NT2/D1 (cell line): ENCODE data around the gene FGF1.

ENCODE experiments used
- DNase-seq: peaks from one replicate; pipeline ENCODE4 v3.0.0-alpha.2; 2011; ENCODE audit warnings: low read depth, low spot score
- H3K27me3 ChIP-seq: 2 replicates; pipeline ENCODE4 v1.6.0; 2011; ENCODE audit warnings: mild to moderate bottlenecking; ENCODE audit not compliant: insufficient read length, insufficient read depth
- H3K36me3 ChIP-seq: 2 replicates; pipeline ENCODE4 v1.6.1; 2011; ENCODE audit warnings: mild to moderate bottlenecking, low read length, mixed read lengths; ENCODE audit not compliant: insufficient read depth, insufficient read length
- H3K4me1 ChIP-seq: 2 replicates; pipeline ENCODE4 v1.5.1; 2011; ENCODE audit not compliant: insufficient read depth, insufficient read length
- H3K4me3 ChIP-seq: 2 replicates; pipeline ENCODE4 v1.5.1; 2011; ENCODE audit warnings: low read depth; ENCODE audit not compliant: insufficient read length
- H3K9ac ChIP-seq: 2 replicates; pipeline ENCODE4 v1.6.0; 2011; ENCODE audit warnings: low read depth; ENCODE audit not compliant: insufficient read length
- H3K9me3 ChIP-seq: 2 replicates; pipeline ENCODE4 v1.5.1; 2011; ENCODE audit warnings: mild to moderate bottlenecking, low read length; ENCODE audit not compliant: insufficient read depth
- SUZ12 ChIP-seq: IDR thresholded peaks from 2 replicates; pipeline ENCODE4 v1.6.1; 2011; ENCODE audit not compliant: insufficient read length, insufficient read depth; ENCODE audit errors: extremely low read depth
- YY1 ChIP-seq: IDR thresholded peaks from 2 replicates; pipeline ENCODE4 v1.6.1; 2011; ENCODE audit not compliant: insufficient read length, insufficient read depth
- ZNF274 ChIP-seq: IDR thresholded peaks from 2 replicates; pipeline ENCODE4 v1.6.1; 2011; ENCODE audit warnings: mild to moderate bottlenecking, low read depth, low read length

FGF1 gene

DNA sequence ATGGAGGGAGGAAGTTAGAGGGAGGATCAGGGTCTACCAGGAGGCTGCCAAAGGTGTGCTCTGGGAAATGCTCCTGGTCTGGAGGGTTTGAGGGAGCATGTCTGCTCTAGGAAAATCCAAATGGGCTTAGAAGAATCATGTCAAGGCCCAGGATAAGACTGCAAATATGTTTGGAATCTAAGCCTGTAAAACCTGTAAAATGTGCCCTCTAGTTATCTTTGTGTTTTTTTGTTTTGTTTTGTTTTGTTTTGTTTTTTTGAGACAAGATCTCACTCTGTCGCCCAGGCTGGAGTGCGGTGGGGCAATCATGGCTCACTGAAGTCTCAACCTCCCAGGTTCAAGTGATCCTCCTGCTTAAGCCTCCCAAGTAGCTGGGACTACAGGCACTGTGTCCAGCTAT is 135.4 kb downstream of the FGF1 start:
- Histone ChIP-seq H3K27me3 (peaks cover 15% of the 10 kb centered on the region), H3K36me3 (no peaks in the 10 kb centered on the region), H3K4me1 (no peaks in the 10 kb centered on the region), H3K9ac (no peak overlapping the region), H3K4me3 (no peak overlapping the region), H3K9me3 (no peaks in the 10 kb centered on the region)
- TF ChIP-seq ZNF274 (no peak), SUZ12 (no peak), YY1 (no peak)
- DNase-seq: no peak

GRCh38 chr5:142549834-142550233 is 136.1 kb downstream of the FGF1 start:
- Histone ChIP-seq H3K9ac (no peak overlapping the region), H3K27me3 (peaks cover 15% of the 10 kb centered on the region), H3K36me3 (no peaks in the 10 kb centered on the region), H3K4me3 (no peak overlapping the region), H3K4me1 (peaks cover 2% of the 10 kb centered on the region), H3K9me3 (no peaks in the 10 kb centered on the region)
- TF ChIP-seq ZNF274 (no peak), SUZ12 (no peak), YY1 (no peak)
- no peak for DNase-seq

DNA sequence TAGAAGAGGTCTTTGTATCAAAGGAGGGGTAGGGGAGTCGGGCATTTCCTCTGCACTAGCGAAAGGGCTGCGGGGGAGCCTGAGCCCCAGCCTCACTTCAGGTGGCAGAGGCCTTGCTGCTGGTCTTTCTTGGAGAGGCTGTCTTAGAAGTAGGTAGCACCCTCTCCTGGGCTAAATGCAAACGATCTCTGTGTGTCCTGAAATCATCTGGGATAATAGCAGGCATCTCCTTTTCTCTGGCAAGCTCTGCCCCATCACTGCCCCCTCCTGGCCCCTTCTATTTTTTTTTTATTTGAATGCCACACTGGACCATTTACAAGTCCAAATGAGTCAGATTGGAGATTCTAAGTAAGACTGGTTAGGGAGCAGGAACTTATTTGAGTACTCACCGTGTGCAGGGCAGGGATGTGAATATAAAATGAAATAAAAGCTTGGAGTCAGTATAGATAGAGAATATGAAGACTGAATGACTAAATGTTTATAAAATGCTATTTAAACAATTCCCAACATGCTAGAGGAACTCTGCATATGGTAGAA is 137.1 kb downstream of the FGF1 start:
- no peak overlapping the region for H3K4me3 ChIP-seq
- peak; percentile 83 for DNase-seq
- peaks cover 15% of the 10 kb centered on the region for H3K27me3 ChIP-seq
- H3K36me3 ChIP-seq: no peaks in the 10 kb centered on the region
- TF ChIP-seq ZNF274: no peak
- TF ChIP-seq SUZ12: no peak
- TF ChIP-seq YY1: no peak
- H3K9me3 ChIP-seq: no peaks in the 10 kb centered on the region
- H3K9ac ChIP-seq: no peak overlapping the region
- peaks cover 4% of the 10 kb centered on the region for H3K4me1 ChIP-seq

GRCh38 chr5:142547445-142548380 is 138.2 kb downstream of the FGF1 start:
- Histone ChIP-seq H3K9me3 (no peaks in the 10 kb centered on the region), H3K36me3 (no peaks in the 10 kb centered on the region), H3K9ac (no peak overlapping the region), H3K4me1 (peaks cover 4% of the 10 kb centered on the region), H3K4me3 (no peak overlapping the region), H3K27me3 (peaks cover 15% of the 10 kb centered on the region)
- DNase-seq: no peak
- TF ChIP-seq SUZ12 (no peak), YY1 (no peak), ZNF274 (no peak)

DNA sequence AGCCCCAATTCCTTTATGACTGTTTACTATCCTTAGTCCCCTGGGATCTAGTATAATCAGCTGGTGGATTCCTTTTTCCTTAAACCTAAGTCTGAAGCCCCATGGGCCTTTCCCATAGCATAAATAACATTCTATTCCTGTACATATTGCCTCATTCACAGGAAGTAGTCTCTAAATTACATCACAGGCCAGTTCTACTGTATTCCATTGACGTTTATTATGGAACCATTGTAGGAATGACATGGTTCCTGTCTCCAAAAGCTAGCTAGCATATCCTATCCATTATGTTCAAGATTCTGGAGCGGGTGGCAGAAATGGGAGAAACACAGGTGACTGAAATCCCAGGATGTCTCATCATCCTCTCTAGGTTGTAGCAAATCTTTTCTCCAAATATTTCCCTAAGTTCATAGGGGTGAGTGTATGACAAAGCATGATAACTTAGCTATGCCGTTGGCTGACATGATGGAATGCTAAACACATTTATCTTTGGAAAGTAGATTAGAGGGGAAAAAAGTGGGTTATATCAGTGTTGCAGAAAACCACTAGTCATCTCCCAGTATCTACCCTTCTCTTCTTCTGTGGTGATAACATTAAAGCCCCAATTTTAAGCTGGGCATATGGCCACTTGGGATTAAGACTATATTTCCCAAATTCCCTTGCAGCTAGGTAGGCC is 140.1 kb downstream of the FGF1 start:
- no peaks in the 10 kb centered on the region for H3K9me3 ChIP-seq
- H3K4me3 ChIP-seq: no peak overlapping the region
- H3K36me3 ChIP-seq: no peaks in the 10 kb centered on the region
- H3K27me3 ChIP-seq: peaks cover 14% of the 10 kb centered on the region
- H3K9ac ChIP-seq: no peak overlapping the region
- no peak for DNase-seq
- TF ChIP-seq ZNF274: no peak
- no peak for TF ChIP-seq SUZ12
- no peak for TF ChIP-seq YY1
- H3K4me1 ChIP-seq: peaks cover 4% of the 10 kb centered on the region

DNA sequence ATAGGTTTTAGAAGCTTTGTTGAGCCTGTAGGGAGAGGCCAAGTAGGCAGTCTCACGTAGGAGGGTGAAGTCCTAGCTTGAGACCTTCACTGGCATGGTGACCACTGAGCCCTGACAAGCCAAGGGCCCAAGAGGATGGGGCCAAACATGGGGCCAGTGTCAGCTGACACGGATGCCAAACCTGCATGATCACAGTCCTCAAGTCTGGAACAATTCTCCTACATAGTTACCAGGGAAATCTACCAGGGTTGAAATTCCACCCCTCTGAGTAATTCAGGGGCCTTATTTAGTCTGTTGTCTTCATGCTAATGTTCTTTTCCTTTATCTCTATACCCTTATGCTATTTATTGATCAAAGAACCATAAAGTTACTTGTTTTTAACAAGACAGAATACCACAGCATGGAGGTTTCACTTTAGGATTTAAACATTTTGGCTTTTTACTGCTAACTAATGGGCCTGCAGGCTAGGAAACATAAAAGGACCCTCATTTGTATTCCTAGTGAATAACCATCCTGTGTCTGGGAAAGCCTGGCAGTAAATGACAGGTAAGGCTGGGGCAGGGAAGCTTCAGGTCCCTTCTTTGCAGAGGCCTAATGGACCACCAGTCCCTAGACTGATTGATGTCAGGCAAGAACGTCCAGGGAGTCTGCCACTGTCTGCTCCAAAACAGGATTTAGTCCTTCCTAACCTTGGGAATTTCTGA is 140.8 kb downstream of the FGF1 start:
- no peak overlapping the region for H3K4me3 ChIP-seq
- no peaks in the 10 kb centered on the region for H3K9me3 ChIP-seq
- H3K9ac ChIP-seq: no peak overlapping the region
- no peak for DNase-seq
- peaks cover 4% of the 10 kb centered on the region for H3K4me1 ChIP-seq
- H3K27me3 ChIP-seq: peaks cover 7% of the 10 kb centered on the region
- H3K36me3 ChIP-seq: no peaks in the 10 kb centered on the region
- TF ChIP-seq SUZ12 (no peak), ZNF274 (no peak), YY1 (no peak)
